SK-N-MC (cell line): ENCODE data around the gene CNGB1.

Experiments used
- EZH2 ChIP-seq: fragments of 200-600 bp; sonication (generic); IDR thresholded peaks from one replicate; pipeline ENCODE4 v1.6.1; 2017; ENCODE audit warnings: antibody characterized with exemption
- FOXP2 ChIP-seq: optimal IDR thresholded peaks from 2 replicates; pipeline ENCODE3; 2011; ENCODE audit warnings: mild to moderate bottlenecking, moderate library complexity; ENCODE audit not compliant: insufficient read depth; ENCODE audit errors: extremely low read length, control extremely low read depth
- POLR2AphosphoS5 ChIP-seq: IDR thresholded peaks from 2 replicates; pipeline ENCODE4 v1.6.1; 2012; ENCODE audit warnings: mild to moderate bottlenecking, low read depth, low read length, borderline replicate concordance

DNA sequence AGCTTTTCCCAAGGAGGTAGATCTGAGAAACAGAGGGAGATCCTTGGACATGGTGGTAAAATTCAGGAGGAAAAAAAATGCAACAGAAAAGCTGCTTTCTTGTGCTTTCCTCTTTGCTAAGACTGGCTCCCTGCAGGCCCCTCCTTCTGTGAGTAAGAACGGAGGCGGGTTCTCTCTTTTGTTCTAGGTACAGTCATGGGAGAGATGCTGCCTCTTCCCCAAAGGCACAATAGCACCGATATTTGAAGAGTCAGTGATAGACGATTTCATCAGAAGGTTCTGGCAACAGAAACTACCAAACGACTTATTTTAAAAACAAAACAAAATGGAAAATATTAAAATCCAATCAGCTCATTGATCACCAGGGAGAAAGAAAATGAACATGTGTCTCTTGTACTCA, 136.0 kb downstream of the CNGB1 start:
- TF ChIP-seq EZH2 (no peak), POLR2AphosphoS5 (no peak), FOXP2 (no peak)
